Posterior cingulate gyrus (tissue), 11 donors: ENCODE data around the gene BEND3.
"Not testable (repeated sequence)": the region's sequence is repeated elsewhere in the genome, so short reads cannot be mapped to it uniquely, and the experiment has no call there.

Source experiments
- DNase-seq, 10 donors: peaks; one replicate each; pipeline versions ENCODE4 v3.0.0 to v3.0.0-alpha.2; 2020 to 2021; ENCODE audit warnings: mixed read lengths in 3 of 10
- intact Hi-C: fragments of 100-400 bp; cut with DNase I; formaldehyde crosslinking; loops from one replicate; pipeline ENCODE4 v1.15.1; 2023

BEND3 gene

DNA sequence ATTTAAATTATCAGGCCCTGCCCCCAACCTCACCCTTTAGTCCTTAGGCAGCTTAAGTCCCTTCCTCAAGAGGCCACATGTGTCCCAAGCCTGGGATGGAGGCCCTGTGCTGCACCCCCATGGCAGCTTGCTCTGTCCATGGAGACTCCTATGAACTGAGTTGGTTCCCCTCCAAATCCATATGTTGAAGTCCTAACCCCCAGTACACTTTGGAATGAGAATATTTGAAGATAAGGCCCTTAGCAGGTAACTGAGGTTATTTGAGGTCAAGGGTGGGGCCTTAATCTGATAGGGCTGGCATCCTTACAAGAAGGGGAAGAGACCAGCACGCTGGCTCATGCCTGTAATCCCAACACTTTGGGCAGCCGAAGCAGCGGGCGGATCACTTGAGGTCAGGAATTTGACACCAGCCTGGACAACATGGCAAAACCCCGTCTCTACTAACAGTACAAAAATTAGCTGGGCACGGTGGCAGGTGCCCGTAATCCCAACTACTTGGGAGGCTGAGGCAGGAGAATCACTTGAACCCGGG, 6.7 kb upstream of the BEND3 start:
- DNase-seq, result no peak
- intact Hi-C loops, result no loop called here

DNA sequence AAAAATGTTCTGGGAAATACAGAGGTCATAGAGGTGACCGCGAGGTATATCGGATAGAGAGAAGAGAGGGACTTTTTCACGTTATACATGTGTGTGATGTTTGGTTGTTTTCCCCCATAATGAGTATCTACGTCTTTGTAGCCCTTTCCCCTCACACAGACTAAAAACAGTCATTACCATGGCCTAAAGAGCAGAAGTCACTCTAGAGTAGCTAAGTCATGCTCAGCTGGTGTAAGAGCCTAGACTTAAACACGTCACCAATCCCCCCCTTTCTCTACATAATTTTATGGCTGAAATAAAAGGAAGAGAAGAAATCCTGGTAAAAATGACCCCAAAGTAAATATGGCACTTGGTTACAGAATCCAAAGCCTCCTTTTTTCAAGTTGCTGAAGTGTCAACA, 6.0 kb upstream of the BEND3 start:
- intact Hi-C loops, result no loop called here

DNA sequence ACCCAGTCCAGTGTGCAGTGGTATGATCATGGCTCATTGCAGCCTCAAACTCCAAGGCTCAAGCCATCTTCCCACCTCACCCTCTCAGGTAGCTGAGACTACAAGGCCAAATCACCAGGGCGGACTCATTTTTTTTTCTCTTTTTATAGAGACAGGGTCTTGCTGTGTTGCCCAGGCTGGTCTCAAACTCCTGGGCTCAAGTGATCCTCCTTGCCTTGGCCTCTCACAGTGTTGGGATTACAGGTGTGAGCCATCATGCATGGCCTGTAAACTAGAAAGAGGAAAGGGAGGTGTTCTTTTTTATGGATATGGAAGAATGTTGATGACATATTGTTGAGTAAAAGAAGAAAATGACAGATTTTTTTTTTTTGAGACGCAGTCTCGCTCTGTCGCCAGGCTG, 5.1 kb upstream of the BEND3 start:
- intact Hi-C loops, result no loop called here
- DNase-seq, result no peak

More for the DNA sequence above, 6.0 kb upstream of the BEND3 start:
- no peak for DNase-seq

DNA sequence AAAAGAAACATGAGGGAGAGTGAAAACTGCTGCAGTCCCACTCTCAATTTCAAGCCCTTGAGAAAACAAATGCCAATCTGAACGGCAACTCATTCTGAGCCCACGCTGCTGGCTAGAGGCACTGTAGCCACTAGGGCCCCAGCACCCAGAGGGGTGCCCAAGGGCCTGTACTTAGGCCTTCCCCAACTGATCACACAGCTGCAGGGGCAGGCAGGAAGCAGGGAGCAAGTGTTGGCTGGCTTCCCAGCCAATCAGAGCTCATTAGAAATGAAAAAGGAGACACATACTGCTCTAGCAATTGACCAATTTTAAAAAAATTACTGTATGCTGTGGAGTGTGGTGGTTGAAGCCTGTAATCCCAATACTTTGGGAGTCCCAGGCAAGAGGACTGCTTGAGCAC, 3.7 kb upstream of the BEND3 start:
- intact Hi-C loops, result loop anchor here (10.0 kb wide), 1 partner anchor 376 kb away; the partner anchor contains the start of gene SOBP
- DNase-seq, result no peak

DNA sequence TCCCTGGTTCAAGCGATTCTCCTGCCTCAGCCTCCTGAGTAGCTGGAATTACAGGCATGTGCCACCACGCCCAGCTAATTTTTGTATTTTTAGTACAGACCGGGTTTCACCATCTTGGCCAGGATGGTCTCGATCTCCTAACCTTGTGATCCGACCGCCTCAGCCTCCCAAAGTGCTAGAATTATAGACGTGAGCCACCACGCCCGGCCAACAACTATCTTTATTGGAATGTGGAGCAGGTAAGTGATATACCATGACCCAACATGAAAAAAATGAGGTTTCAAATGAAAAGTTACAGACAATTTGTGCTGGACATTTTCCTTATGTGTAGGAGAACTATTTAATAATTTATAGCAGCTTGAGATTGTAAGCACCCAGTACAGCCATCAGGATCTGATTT, 3.2 kb upstream of the BEND3 start:
- intact Hi-C loops, result loop anchor here (10.0 kb wide), 1 partner anchor 376 kb away; the partner anchor contains the start of gene SOBP
- DNase-seq, result not testable (repeated sequence)

DNA sequence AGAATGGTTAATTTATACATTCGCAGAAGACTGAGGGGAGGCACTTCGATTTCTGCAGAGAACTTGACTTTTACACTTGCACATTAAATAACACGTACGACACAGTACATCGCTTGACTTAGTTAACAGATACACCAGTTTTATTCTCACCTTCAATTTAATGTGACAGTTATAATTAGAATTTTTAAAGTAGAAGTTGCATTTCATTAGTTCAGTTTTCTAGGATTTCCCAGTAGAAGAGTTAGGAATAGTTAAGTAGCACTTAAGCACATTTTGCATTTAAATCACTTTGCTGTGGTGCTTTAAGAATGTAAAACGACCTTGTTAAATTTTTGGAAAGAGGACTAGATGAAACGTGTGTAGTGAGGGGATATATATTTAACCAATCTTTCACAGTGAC, 1.6 kb upstream of the BEND3 start:
- DNase-seq, result no peak
- intact Hi-C loops, result loop anchor here (10.0 kb wide), 1 partner anchor 378 kb away; the partner anchor contains the start of gene SOBP

DNA sequence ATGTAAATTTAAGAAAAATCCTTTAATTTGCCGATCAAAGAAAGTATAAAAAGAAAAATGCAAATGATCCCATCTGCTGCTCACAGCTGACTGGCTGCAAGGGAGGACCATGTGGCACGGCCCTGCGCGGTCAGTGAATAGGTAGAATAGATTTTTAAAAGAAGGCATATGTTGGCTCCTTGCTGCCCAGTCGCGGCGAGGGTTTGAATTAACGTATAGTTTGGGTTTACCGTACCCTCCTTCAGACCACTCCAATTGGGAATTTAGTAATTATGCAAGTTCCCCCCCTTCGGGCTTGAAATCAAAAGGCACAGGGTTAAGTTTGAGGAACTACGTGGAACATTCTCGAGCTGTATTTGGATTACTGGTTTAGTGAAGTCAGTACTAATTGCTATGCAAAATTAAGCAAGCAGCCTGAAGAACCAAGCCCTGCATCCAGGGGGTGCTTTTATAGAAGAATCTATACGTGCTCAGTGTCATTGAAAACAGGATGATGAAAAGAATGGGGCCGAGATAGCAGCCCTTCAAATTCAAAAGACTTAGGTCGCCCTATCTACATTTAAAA, 1.1 kb upstream of the BEND3 start:
- intact Hi-C loops, result loop anchor here (10.0 kb wide), 1 partner anchor 378 kb away; the partner anchor contains the start of gene SOBP
- DNase-seq, result peak in 4 of 10 donors; percentile 23 to 88 (median 54)

DNA sequence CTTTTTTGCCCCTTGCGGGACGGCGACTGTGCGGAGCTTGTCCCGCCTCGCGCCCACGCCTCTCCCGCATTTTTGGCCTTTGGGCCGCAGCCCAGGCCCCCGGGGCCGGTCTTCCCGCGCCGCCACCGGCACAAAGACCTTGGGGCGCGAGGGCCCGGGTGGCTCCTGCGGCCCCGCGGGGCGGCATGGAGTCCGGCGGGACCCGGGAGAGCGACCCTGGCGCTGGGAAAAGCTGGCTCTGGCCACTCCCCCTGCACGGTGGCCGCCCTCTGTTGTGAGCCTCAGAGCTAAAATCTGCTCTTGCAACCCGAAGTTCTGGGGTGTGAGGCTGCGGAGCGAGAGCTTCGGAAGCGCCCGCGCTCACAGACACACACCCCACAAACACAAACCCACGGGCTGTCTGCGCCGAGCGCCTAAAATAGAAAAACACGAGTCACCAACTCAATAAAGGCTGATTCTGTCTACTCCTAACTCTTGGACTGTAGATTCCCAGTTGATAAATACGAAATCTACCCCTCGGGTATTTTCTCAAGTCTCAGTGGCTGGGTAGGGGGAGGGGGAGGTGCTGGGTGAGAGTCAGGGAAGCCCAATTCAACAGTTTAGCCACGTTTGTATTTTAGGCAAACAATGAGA, 496 bp upstream of the BEND3 start:
- DNase-seq, result peak in 8 of 10 donors; percentile 30 to 89 (median 36)
- intact Hi-C loops, result loop anchor here (2.0 to 10.0 kb wide), 2 partner anchors 343 to 379 kb away; partner anchors contain the start of genes PDSS2 and SOBP

DNA sequence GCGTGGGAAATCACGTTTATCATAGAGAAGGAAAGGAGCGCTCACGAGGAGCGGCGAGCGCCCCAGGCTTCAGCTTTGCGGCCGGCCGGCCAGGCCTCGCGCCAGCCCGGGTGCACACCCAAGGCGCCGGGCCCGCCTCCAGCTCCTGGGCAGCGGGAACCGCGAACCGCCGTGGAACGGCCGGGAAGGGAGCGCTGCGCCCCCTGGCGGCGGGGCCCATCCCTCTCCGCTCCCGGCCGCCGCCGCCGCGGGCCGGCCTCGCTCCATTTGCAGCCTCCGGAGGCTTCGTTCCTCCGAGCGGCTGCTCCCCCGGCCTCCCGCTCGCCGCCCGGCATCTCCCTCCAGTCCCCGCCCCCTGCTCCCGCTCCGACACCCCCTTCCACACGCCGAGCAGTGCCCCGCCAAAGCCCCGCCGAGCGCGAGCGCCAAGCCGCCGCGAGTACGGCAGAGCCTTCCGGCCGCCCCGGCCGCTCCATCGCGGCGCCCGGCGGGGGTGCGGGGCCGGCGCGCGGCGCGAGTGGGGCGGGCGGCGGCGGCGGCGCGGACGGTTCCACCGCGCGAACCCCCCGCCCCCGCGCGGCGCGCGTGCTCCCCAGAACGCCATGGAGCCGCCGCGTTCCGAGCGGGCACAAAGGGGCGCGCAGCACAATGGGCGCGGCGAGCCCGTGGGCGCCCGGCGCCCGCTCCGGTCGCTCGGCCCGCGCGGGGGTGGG, 946 bp downstream of the BEND3 start:
- intact Hi-C loops, result loop anchor here (1.0 to 10.0 kb wide), 3 partner anchors 86 to 380 kb away; partner anchors contain the start of genes MTRES1, PDSS2 and SOBP
- peak; percentile 72 to 96 (median 77) for DNase-seq

DNA sequence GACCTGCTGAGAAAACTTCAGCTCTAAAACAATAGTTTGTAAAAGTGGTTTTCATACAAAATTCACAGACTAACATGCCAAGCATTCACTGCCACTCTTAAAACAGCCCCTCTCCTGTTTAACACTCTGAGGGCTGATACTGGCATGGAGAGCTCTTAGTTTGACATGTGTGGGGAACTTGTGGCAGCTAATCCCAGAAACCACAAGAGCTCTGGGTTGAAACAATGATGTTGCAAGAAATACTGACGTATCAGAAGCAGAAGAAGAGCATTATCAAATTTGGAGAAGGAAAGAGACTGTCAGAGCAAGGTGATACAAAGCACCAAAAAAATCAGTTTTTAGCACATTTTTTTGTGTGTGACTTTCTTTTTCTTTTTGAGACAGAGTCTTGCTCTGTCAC, 5.1 kb downstream of the BEND3 start:
- no peak for DNase-seq

DNA sequence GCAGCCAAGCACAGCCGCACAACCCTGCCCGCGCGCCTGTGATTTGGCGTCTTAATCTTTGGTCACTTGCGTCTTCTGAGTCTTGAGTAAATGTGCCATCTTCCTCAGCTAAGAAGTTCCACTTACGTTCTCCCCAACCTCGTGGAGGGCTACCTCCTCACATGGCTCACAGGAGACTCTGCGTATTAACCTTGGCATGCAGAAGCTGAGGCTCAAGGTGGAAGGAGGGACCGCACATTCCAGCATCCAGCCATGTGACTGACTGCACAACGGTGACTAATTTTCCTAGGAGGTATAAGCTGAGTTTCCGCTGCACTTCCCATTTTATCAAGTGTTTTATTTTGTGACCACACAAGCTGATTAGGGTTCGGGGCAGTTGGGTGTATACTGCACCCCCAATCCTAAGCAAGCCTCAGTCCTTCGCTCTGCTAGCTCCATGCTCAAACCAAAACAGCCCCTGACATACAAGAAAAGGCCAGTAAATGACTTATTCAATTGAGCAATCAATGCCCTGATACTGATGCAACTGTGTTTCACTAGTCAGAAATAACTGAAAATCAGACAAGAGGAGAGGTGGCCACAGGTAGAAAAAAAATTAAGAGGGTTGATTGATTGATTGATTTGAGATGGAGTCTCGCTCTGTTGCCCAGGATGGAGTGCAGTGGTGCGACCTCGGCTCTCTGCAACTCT, 7.0 kb downstream of the BEND3 start:
- no peak for DNase-seq
- intact Hi-C loops, result no loop called here

More for the DNA sequence above, 5.1 kb downstream of the BEND3 start:
- intact Hi-C loops, result loop anchor here (10.0 kb wide), 1 partner anchor 385 kb away; the partner anchor contains the start of gene SOBP

DNA sequence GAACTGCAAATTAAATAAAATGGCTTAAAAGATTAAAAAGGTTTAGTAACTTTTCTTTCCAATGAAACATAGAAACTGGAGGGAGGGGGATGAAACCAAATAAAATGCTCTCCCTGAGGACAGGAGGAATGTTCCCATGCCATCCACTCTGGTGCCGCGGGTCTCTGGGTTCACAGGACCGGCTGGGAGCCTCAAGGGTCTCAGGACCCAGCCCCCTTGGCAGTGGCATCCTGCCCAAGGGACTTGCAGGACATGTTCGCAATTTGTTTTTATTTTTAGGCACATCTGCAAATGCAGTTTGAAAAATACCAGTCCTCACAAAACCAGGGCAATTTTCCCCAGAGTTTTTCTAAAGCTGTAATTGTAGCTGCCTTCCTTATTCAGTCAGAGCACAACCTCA, 7.5 kb downstream of the BEND3 start:
- DNase-seq, result no peak
- intact Hi-C loops, result no loop called here

DNA sequence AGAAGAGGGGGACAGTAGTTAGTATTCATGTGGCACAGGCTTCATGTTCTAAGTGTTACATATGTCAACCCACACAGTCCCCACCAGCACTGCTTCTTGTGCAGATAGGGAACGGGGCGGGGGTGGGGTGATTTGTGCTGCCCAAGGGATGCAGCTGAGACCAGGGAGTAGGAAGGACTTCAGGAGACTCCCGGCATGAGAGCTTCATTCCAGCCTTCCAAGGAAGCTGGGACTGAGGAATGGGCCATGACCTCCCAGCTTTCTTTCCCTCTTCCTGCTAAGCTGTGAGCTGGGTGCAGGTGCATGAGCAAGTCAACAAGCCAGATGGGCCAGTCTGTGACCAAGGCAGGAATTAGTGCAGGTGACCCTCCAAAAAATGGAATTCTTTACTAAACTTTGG, 9.2 kb downstream of the BEND3 start:
- intact Hi-C loops, result no loop called here
- no peak for DNase-seq

DNA sequence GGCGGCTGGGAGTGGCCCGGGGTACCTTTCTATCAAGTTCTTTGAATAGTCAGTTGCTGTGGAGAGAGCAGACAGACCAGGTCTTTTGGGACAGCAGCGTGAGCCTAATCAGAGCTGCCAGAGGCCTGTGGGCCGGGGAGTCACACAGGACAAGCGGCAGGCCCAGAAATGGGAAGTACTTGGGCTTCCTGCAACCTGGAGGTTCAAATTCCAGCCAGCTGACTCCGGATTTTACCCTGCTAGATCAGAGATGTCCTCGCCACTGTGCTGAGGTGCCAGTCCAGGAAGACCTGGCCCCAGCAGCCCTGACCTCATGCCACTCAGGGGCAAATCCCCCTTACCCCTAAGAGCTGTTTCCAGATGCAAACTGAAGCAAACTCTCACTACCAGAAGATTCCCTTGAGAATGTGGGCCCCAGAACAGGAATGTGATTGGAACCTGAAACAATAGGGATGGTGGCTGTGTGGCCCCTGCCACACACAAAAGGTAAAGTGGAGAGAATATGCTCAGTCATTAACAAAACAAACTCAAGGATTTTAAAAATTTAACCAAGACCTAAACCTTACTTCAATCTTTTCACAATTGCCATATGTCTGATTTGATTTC, 9.7 kb downstream of the BEND3 start:
- intact Hi-C loops, result no loop called here
- DNase-seq, result no peak

DNA sequence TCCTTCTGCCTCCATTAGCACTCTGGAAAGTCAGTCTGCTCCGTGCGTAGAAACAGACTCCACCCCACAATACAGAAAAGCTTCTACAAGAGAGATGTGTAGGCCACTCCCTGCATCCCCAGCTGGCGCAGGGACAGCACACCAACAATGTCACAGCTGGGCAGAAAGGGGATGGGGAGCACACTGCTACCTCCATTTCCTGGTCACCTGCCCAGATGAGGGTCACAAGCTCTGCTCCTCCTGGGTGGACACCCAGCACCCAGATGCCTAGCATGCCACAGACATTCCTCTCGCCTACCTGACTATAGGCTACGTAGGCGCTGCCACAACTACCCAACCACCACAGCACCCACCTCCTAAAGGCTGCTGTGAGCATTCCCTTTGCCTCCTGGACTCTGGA, 12.2 kb downstream of the BEND3 start:
- intact Hi-C loops, result no loop called here
- DNase-seq, result no peak

DNA sequence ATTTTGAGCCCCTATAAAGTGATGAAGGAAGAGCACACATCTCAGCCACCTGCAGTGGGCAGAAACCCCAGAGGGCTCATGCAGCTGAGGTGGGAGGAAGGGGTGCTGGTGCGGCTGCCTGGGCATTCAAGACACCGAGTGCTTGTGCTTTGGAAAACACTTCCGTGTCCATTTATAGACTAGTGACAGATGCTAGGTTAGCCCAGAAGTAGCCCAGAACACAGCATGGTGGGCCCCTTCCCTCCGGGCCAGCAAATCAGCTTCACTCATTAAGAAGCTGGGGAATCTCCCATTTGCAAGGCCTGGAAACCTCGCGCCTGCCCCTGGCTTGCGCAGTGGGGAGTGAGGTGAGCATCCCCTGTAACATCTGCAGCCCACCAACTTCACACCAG, 12.9 kb downstream of the BEND3 start:
- no peak for DNase-seq
- intact Hi-C loops, result no loop called here

DNA sequence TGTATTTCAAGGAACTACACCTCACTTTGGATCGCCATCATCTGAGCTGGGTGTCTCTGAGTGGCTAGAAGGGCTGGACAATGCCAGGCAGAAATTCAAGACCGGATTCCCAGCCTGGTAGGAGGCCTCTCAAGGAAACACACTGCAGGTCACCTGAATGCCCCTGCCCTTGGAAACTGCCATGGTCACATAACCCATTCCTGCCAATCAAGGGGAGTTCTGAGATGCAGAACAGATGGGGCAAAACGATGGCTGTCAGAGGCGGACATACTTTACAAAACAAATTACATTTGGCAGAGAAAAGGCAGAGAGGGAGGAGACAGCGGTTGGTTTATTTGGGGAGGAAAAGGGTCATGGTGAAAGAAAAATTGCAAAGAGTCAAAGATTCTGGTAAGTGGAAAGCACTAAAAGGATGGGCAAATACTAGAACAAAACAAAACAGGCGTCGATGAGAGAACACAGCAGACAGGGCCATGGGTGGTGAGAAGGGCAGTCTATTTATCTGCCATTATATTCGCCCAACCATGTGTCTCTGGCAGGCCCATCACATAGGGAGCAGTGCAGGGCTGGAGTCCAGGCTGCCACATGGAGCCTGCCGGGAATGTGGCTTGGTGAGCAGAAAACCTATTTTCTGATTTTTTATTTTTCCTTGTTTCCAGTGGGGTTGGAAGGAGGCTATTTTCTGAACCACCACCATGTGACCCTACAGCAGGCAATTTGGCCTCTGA, 13.5 kb downstream of the BEND3 start:
- no peak for DNase-seq
- intact Hi-C loops, result no loop called here

DNA sequence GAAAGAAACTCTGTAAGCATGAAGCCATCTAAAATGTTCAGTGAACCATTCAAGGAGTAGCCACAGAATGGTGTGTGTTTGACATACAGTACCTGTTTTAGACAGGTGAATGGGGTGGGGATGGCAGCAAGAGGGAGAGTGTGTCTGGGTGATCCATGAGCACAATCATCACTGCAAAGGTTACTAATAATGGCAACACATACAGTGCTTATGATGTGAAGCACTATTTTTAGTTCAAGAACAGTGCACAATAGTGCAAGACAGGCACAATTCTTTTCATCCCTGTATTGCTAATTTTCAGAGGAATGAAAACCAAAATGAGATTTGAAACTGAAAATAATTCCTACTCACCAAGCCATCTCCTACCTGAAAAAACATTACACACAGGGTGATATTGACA, 14.1 kb downstream of the BEND3 start:
- DNase-seq, result no peak
- intact Hi-C loops, result no loop called here
